PFSK-1 (cell line): Measurements from ENCODE around the gene WBP1.

Experiments used
- FOXP2 ChIP-seq: optimal IDR thresholded peaks from 2 replicates; pipeline ENCODE3; 2011; ENCODE audit warnings: borderline replicate concordance, control low read depth, inconsistent platforms; ENCODE audit not compliant: insufficient read depth; ENCODE audit errors: extremely low read length, extremely low read depth
- POLR2AphosphoS5 ChIP-seq: IDR thresholded peaks from 2 replicates; pipeline ENCODE4 v1.6.1; 2012; ENCODE audit warnings: low read depth, mild to moderate bottlenecking, control low read depth, low read length, moderate library complexity
- SIN3A ChIP-seq: IDR thresholded peaks from 2 replicates; pipeline ENCODE4 v1.6.1; 2012; ENCODE audit warnings: mild to moderate bottlenecking, low read length, moderate library complexity, borderline replicate concordance; ENCODE audit not compliant: insufficient read depth
- TAF1 ChIP-seq: IDR thresholded peaks from 2 replicates; pipeline ENCODE4 v1.6.1; 2012; ENCODE audit warnings: low read length, control low read depth, borderline replicate concordance; ENCODE audit not compliant: insufficient read depth
- TF ChIP-seq, protein P1 (sequence below), 2 experiments: IDR thresholded peaks; 2 replicates each; pipeline versions ENCODE4 v1.6.1 to v1.8.0; 2011 to 2012; ENCODE audit warnings: low read depth in 2 of 2, low read length in 2 of 2, control low read depth in 1 of 2, inconsistent platforms in 1 of 2, mild to moderate bottlenecking in 1 of 2, moderate library complexity in 1 of 2; ENCODE audit not compliant: insufficient read depth in 1 of 2

DNA sequence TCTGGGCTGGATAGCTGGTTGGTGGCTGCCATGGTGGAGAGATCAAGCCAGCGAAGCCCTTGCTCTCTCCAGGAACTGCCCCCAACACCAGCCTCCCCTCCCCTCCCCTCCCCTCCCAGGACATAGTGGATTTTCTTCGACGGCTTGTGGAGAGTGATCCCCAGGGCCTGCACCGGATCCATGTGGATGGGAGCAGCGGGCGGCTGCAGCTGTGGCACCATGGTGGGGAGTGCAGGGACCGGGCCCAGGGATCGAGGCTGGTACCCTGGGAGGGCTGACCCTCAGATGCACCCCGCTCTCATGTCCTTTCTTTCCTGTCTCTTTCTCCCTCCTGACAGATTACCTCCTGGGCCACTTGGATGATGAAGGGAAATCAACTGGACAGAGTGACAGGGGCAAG lies 31.7 kb downstream of the WBP1 start:
- TF ChIP-seq TAF1 (no peak), POLR2AphosphoS5 (no peak), FOXP2 (no peak), SIN3A (no peak)
- TF ChIP-seq, protein P1, sequence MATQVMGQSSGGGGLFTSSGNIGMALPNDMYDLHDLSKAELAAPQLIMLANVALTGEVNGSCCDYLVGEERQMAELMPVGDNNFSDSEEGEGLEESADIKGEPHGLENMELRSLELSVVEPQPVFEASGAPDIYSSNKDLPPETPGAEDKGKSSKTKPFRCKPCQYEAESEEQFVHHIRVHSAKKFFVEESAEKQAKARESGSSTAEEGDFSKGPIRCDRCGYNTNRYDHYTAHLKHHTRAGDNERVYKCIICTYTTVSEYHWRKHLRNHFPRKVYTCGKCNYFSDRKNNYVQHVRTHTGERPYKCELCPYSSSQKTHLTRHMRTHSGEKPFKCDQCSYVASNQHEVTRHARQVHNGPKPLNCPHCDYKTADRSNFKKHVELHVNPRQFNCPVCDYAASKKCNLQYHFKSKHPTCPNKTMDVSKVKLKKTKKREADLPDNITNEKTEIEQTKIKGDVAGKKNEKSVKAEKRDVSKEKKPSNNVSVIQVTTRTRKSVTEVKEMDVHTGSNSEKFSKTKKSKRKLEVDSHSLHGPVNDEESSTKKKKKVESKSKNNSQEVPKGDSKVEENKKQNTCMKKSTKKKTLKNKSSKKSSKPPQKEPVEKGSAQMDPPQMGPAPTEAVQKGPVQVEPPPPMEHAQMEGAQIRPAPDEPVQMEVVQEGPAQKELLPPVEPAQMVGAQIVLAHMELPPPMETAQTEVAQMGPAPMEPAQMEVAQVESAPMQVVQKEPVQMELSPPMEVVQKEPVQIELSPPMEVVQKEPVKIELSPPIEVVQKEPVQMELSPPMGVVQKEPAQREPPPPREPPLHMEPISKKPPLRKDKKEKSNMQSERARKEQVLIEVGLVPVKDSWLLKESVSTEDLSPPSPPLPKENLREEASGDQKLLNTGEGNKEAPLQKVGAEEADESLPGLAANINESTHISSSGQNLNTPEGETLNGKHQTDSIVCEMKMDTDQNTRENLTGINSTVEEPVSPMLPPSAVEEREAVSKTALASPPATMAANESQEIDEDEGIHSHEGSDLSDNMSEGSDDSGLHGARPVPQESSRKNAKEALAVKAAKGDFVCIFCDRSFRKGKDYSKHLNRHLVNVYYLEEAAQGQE (IDR thresholded peaks at IDR 0.05; ENCODE audit: insufficient read depth in 1 of 2, low read depth in 2 of 2, low read length in 2 of 2): no peak
